AG09319 (cell line): ENCODE data around the gene IPO9.

Experiments
- DNase-seq: peaks from one replicate; pipeline ENCODE4 v3.0.0-alpha.2; 2010; ENCODE audit warnings: low read depth; ENCODE audit errors: extremely low read depth
- CTCF ChIP-seq: IDR thresholded peaks from 2 replicates; pipeline ENCODE4 v1.5.1; 2011; ENCODE audit warnings: low read depth, mild to moderate bottlenecking, inconsistent platforms, low read length, moderate library complexity

The IPO9 gene

DNA sequence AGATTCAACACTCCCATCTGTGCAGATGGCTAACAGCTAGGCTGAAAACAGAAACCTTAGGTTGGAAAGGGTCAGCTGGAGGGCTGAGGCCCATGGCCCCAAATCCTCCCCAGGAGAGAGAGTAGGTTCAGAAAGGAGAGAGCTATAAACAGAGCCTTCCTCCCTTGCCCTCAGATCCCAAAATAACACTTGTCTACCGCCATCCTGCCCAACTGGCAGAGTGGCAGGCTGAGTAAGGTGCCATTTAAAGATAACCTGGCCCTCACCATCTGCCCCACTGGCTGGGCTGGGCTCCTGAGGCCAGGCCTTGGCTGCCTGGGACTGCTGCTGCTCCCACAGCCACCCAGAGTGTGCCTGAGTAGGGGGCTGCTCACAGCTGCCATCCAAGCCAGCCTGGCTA, 55.5 kb downstream of the IPO9 start:
- TF ChIP-seq CTCF = no peak
- no peak for DNase-seq

GRCh38 chr1:201885531-201886075, 56.6 kb downstream of the IPO9 start:
- no peak for DNase-seq
- TF ChIP-seq CTCF = no peak

GRCh38 chr1:201886103-201886885, 57.3 kb downstream of the IPO9 start:
- TF ChIP-seq CTCF = no peak
- no peak for DNase-seq

- TF ChIP-seq CTCF = no peak
- DNase-seq = no peak
Measured at GRCh38 chr1:201887116-201887866, 58.3 kb downstream of the IPO9 start.

GRCh38 chr1:201888282-201889089, 59.5 kb downstream of the IPO9 start, which contains the start of gene SHISA4:
SHISA4 (plus strand) TSS chr1:201888898; CDS start chr1:201888995, 97 bp downstream.
- peak; percentile 32 for DNase-seq

More at GRCh38 chr1:201888282-201889089, 59.5 kb downstream of the IPO9 start, which contains the start of gene SHISA4:
- TF ChIP-seq CTCF = no peak
